ENCODE data around the gene SYNJ2.

The SYNJ2 gene

GRCh38 chr6:158086504-158087223, 105.0 kb downstream of the SYNJ2 start:
- DNase-seq = no peak

GRCh38 chr6:158087224-158087867, 105.7 kb downstream of the SYNJ2 start:
- DNase-seq = no peak

- DNase-seq = no peak
Observed at GRCh38 chr6:158092806-158093205, 111.1 kb downstream of the SYNJ2 start.

- DNase-seq = no peak
Observed at GRCh38 chr6:158095031-158095430, 113.4 kb downstream of the SYNJ2 start.

- no peak for DNase-seq
Observed at GRCh38 chr6:158095671-158096070, 114.0 kb downstream of the SYNJ2 start.

- DNase-seq = no peak
Observed at GRCh38 chr6:158103228-158103627, 121.6 kb downstream of the SYNJ2 start.

GRCh38 chr6:158104696-158105095, 123.0 kb downstream of the SYNJ2 start:
- no peak for DNase-seq

GRCh38 chr6:158109748-158110147, 128.1 kb downstream of the SYNJ2 start:
- DNase-seq = no peak

- no peak for DNase-seq
Observed at GRCh38 chr6:158110986-158111385, 129.3 kb downstream of the SYNJ2 start.

- no peak for DNase-seq
Observed at GRCh38 chr6:158111987-158112386, 130.3 kb downstream of the SYNJ2 start.

GRCh38 chr6:158113802-158114201, 132.1 kb downstream of the SYNJ2 start:
- DNase-seq = no peak

- no peak for DNase-seq
Observed at GRCh38 chr6:158115102-158115501, 133.4 kb downstream of the SYNJ2 start.

- DNase-seq = no peak
Observed at GRCh38 chr6:158115508-158115907, 133.8 kb downstream of the SYNJ2 start.

- no peak for DNase-seq
Observed at GRCh38 chr6:158118886-158119285, 137.2 kb downstream of the SYNJ2 start.

GRCh38 chr6:158121335-158121734, 139.7 kb downstream of the SYNJ2 start:
- no peak for DNase-seq

- no peak for DNase-seq
Observed at GRCh38 chr6:158122048-158122447, 140.4 kb downstream of the SYNJ2 start.

GRCh38 chr6:158124288-158124687, 142.6 kb downstream of the SYNJ2 start:
- DNase-seq = no peak

- no peak for DNase-seq
Observed at GRCh38 chr6:158125271-158125670, 143.6 kb downstream of the SYNJ2 start.

GRCh38 chr6:158131926-158132325, 150.3 kb downstream of the SYNJ2 start:
- DNase-seq = no peak

GRCh38 chr6:158142789-158143188, 161.1 kb downstream of the SYNJ2 start:
- no peak for DNase-seq

GRCh38 chr6:158143700-158144099, 162.0 kb downstream of the SYNJ2 start:
- no peak for DNase-seq

Measured in stimulated activated CD4-positive, alpha-beta T cell treated with anti-CD3 and anti-CD28 coated beads, Interleukin-12 subunit alpha, Interleukin-12 subunit beta, amount 100 ng/mL, for 4 hours (primary cell).